GM12878 (cell line): Measurements from ENCODE around the gene MZT2A. TPM values are rescaled to one million over a fixed set of nuclear protein-coding genes. Genes with fewer than 3 reads are reported as not detected.
"Not testable (repeated sequence)": the region's sequence is repeated elsewhere in the genome, so short reads cannot be mapped to it uniquely, and the experiment has no call there.

Source experiments
- ATAC-seq: fragments of 200-7000 bp; cut with Tn5 transposase; 3 replicates; pipeline ENCODE4 v1.9.1; 2020; ENCODE audit warnings: mild to moderate bottlenecking, moderate library complexity
- BruUV-seq: library from RNA; stranded (reverse); fragments of 400-500 nt; replicated peaks from 2 replicates; lab custom pipeline; 2021; lab: Mats Ljungman, UMichigan
- CTCF ChIA-PET: fragments of 300-600 bp; sonication (Branson Sonifier 250); formaldehyde crosslinking; extraction: SDS; loops from one replicate; lab custom pipeline; 2021; ENCODE audit warnings: inconsistent platforms; lab: Yijun Ruan, JAX
- POLR2A ChIA-PET: fragments of 350-600 bp; formaldehyde crosslinking; extraction: SDS; loops from one replicate; lab custom pipeline; 2021; ENCODE audit warnings: inconsistent platforms; lab: Charles Lee
- RAD21 ChIA-PET: fragments of 300-600 bp; sonication (Branson Sonifier 250); formaldehyde crosslinking; loops from one replicate; lab custom pipeline; 2023; ENCODE audit warnings: antibody characterized with exemption; ENCODE audit not compliant: unreplicated experiment; lab: Charles Lee
- SMC1A ChIA-PET: fragments of 300-600 bp; sonication (Branson Sonifier 250); formaldehyde crosslinking; loops from one replicate; lab custom pipeline; 2023; ENCODE audit not compliant: unreplicated experiment, uncharacterized antibody; lab: Charles Lee
- DNase-seq: peaks from one replicate; pipeline ENCODE4 v3.0.0-alpha.2; 2011; ENCODE audit warnings: low read depth, low spot score
- FAIRE-seq: peaks from 3 replicates; lab custom pipeline; 2011; peaks lifted over from hg19 to GRCh38; lab: Jason Lieb, UNC
- H2AFZ ChIP-seq: 2 replicates; pipeline ENCODE4 v1.6.0; 2011; ENCODE audit warnings: low read depth, low read length, control low read depth; ENCODE audit not compliant: control insufficient read depth
- H3K27ac ChIP-seq: 2 replicates; pipeline ENCODE4 v1.5.1; 2011; ENCODE audit warnings: control low read depth; ENCODE audit not compliant: control insufficient read depth, insufficient read depth
- H3K27me3 ChIP-seq, 2 experiments: replicated peaks in 1 of 2; 2 replicates each; pipeline versions ENCODE4 v1.6.0 to v1.6.1; 2011; ENCODE audit warnings: low read length in 1 of 2; ENCODE audit not compliant: control insufficient read depth in 2 of 2, insufficient read depth in 2 of 2
- H3K36me3 ChIP-seq, 2 experiments: 2 replicates each; pipeline ENCODE4 v1.5.1; 2011; ENCODE audit warnings: low read length in 1 of 2; ENCODE audit not compliant: control insufficient read depth in 2 of 2, insufficient read depth in 2 of 2
- H3K4me1 ChIP-seq: 2 replicates; pipeline ENCODE4 v1.6.1; 2011; ENCODE audit warnings: mild to moderate bottlenecking, low read length, moderate library complexity, mixed read lengths; ENCODE audit not compliant: control insufficient read depth, insufficient read depth
- H3K4me2 ChIP-seq: 2 replicates; pipeline ENCODE4 v1.6.0; 2011; ENCODE audit warnings: control low read depth; ENCODE audit not compliant: control insufficient read depth, insufficient read depth
- H3K4me3 ChIP-seq: fragments of 200-600 bp; sonication (generic); 2 replicates; pipeline ENCODE4 v1.5.1; 2016
- H3K79me2 ChIP-seq: 2 replicates; pipeline ENCODE4 v1.6.0; 2011; ENCODE audit warnings: low read length; ENCODE audit not compliant: control insufficient read depth, insufficient read depth
- H3K9ac ChIP-seq: 2 replicates; pipeline ENCODE4 v1.8.0; 2011; ENCODE audit warnings: low read length, control low read depth, mixed read lengths; ENCODE audit not compliant: control insufficient read depth, insufficient read depth
- H3K9me3 ChIP-seq: replicated peaks from 3 replicates; pipeline ENCODE4 v1.5.1; 2011; ENCODE audit warnings: mild to moderate bottlenecking, low read length; ENCODE audit not compliant: control insufficient read depth, insufficient read depth
- H4K20me1 ChIP-seq: 2 replicates; pipeline ENCODE4 v1.6.0; 2011; ENCODE audit not compliant: control insufficient read depth, insufficient read depth
- WGBS: methylation state at CpG from one replicate; pipeline ENCODE4 v1.1.6; 2016; ENCODE audit warnings: low lambda C conversion rate; ENCODE audit not compliant: insufficient replicate concordance, insufficient coverage; ENCODE audit errors: missing lambda C conversion rate; 5-methylcytosine and 5-hydroxymethylcytosine counted together
- in situ Hi-C: fragments of 300-500 bp; cut with MboI; formaldehyde crosslinking; loops from 9 replicates; pipeline ENCODE4 v1.14.3; 2018; ENCODE audit warnings: mixed read lengths
- intact Hi-C: fragments of 100-400 bp; cut with micrococcal nuclease; formaldehyde crosslinking; loops from one replicate; pipeline ENCODE4 v1.14.2; 2022; ENCODE audit not compliant: unreplicated experiment
- polyA plus RNA-seq, 11 experiments: library from polyadenylated mRNA; depleted of rRNA in 4 of 11; unstranded in 6 of 11; stranded (reverse) in 5 of 11; fragments of >200 nt; fragmentation: Nextera tagmentation in 4 of 11; fragmentation: Illumina TruSeq in 1 of 11; extraction: Ambion mirVana in 4 of 11; extraction: Trizol in 1 of 11; gene quantifications; 1 replicate in 1 of 11; 2 replicates in 10 of 11; pipeline versions ENCODE4 v1.2.1 to v1.2.3, GENCODE V29; 2011 to 2016; ENCODE audit warnings: inconsistent platforms in 2 of 11, missing spikeins in 2 of 11, low read depth in 1 of 11
- total RNA-seq, 4 experiments: library from RNA; depleted of rRNA in 3 of 4; stranded (reverse); fragments of >200 nt in 3 of 4; fragmentation: Illumina TruSeq in 1 of 4; extraction: Trizol in 1 of 4; gene quantifications; 2 replicates each; pipeline versions ENCODE4 v1.2.1 to v1.2.3, GENCODE V29; 2013 to 2021

The MZT2A gene
- total and polyA plus RNA-seq, 10 of the 15 experiments (the other 5 are each of a cell fraction or from before 2014, with no cell fraction given): 6.3 to 325 (median 151) TPM

- POLR2A ChIA-PET, in situ Hi-C loops, H3K36me3 ChIP-seq, RAD21 ChIA-PET, H3K27ac ChIP-seq, H3K9me3 ChIP-seq, H3K4me1 ChIP-seq, H3K4me2 ChIP-seq, ATAC-seq, H3K79me2 ChIP-seq, H2AFZ ChIP-seq, H3K27me3 ChIP-seq, DNase-seq, H4K20me1 ChIP-seq, FAIRE-seq, H3K4me3 ChIP-seq, BruUV-seq, H3K9ac ChIP-seq, intact Hi-C loops, CTCF ChIA-PET, SMC1A ChIA-PET: not testable (repeated sequence)
- 92% methylated on average over 24 of the region's 24 CpGs for WGBS
Measured at GRCh38 chr2:131483981-131484820, 8.0 kb downstream of the MZT2A start.

GRCh38 chr2:131482506-131483155 is 9.6 kb downstream of the MZT2A start:
- H3K27ac ChIP-seq, H3K4me3 ChIP-seq, ATAC-seq, H3K9me3 ChIP-seq, H3K4me1 ChIP-seq, BruUV-seq, in situ Hi-C loops, H3K79me2 ChIP-seq, H2AFZ ChIP-seq, POLR2A ChIA-PET, intact Hi-C loops, DNase-seq, FAIRE-seq, CTCF ChIA-PET, H3K4me2 ChIP-seq, H4K20me1 ChIP-seq, H3K27me3 ChIP-seq, H3K9ac ChIP-seq, SMC1A ChIA-PET, RAD21 ChIA-PET, H3K36me3 ChIP-seq: not testable (repeated sequence)
- WGBS: 98% methylated on average over 19 of the region's 19 CpGs

DNA sequence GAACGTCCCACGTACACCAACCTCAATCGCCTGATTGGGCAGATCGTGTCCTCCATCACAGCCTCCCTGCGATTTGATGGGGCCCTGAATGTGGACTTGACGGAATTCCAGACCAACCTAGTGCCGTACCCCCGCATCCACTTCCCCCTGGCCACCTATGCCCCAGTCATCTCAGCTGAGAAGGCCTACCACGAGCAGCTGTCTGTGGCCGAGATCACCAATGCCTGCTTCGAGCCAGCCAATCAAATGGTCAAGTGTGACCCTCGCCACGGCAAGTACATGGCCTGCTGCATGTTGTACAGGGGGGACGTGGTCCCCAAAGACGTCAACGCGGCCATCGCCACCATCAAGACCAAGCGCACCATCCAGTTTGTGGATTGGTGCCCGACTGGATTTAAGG is 11.8 kb downstream of the MZT2A start:
- H3K36me3 ChIP-seq, BruUV-seq, ATAC-seq, intact Hi-C loops, H2AFZ ChIP-seq, DNase-seq, H3K27ac ChIP-seq, SMC1A ChIA-PET, H4K20me1 ChIP-seq, RAD21 ChIA-PET, H3K79me2 ChIP-seq, H3K9ac ChIP-seq, H3K4me2 ChIP-seq, H3K27me3 ChIP-seq, POLR2A ChIA-PET, FAIRE-seq, H3K4me1 ChIP-seq, CTCF ChIA-PET, H3K4me3 ChIP-seq, in situ Hi-C loops, H3K9me3 ChIP-seq: not testable (repeated sequence)
- WGBS: 98% methylated on average over 17 of the region's 20 CpGs
